ENCODE results near the gene ADGRA3.

GRCh38 chr4:22500128-22500611, 15.7 kb downstream of the ADGRA3 start:
- no peak for TF ChIP-seq CTCF (IDR thresholded peaks at IDR 0.05; ENCODE audit: insufficient read depth, low read length, poor library complexity, severe bottlenecking)
- no peak for TF ChIP-seq EZH2phosphoT487 (conservative IDR thresholded peaks at IDR 0.05; ENCODE audit: low read length)

Data from SU-DHL-6 (cell line).